Myocyte (in vitro differentiated cells): ENCODE data around the gene PABPC4L. TPM values are rescaled to one million over a fixed set of nuclear protein-coding genes. Genes with fewer than 3 reads are reported as not detected.
"Not testable (repeated sequence)": the region's sequence is repeated elsewhere in the genome, so short reads cannot be mapped to it uniquely, and the experiment has no call there.

Source experiments
- DNase-seq: peaks from one replicate; pipeline ENCODE4 v3.0.0-alpha.2; 2012; ENCODE audit warnings: low read depth
- polyA plus RNA-seq: library from polyadenylated mRNA; unstranded; fragments of >200 nt; gene quantifications from one replicate; pipeline ENCODE4 v1.2.1, GENCODE V29; 2012; ENCODE audit warnings: missing spikeins
- total RNA-seq: library from RNA; depleted of rRNA; stranded (reverse); fragments of >200 nt; gene quantifications from 2 replicates; pipeline ENCODE4 v1.2.3, GENCODE V29; 2014

PABPC4L gene
- 2.3 and 3.1 TPM in 2 replicates for total RNA-seq
- 0.34 TPM for polyA plus RNA-seq

GRCh38 chr4:134201216-134202161 is at the start of gene PABPC4L:
PABPC4L (minus strand) TSS chr4:134201789; CDS start chr4:134201019, 770 bp downstream.
- peak; percentile 74 for DNase-seq

GRCh38 chr4:134251322-134251721 is 49.7 kb upstream of the PABPC4L start:
- DNase-seq = no peak

GRCh38 chr4:134243742-134244713 is 42.4 kb upstream of the PABPC4L start:
- no peak for DNase-seq

GRCh38 chr4:134219043-134219442 is 17.5 kb upstream of the PABPC4L start:
- DNase-seq = no peak

GRCh38 chr4:134216411-134216810 is 14.8 kb upstream of the PABPC4L start:
- no peak for DNase-seq

GRCh38 chr4:134215620-134216344 is 14.2 kb upstream of the PABPC4L start:
- no peak for DNase-seq

GRCh38 chr4:134207955-134208354 is 6.4 kb upstream of the PABPC4L start:
- DNase-seq = not testable (repeated sequence)

- DNase-seq = peak; percentile 23
Measured at GRCh38 chr4:134202166-134202956, 772 bp upstream of the PABPC4L start.

- no peak for DNase-seq
Measured at GRCh38 chr4:134200811-134201215, 776 bp downstream of the PABPC4L start.

- DNase-seq = no peak
Measured at GRCh38 chr4:134189949-134190348, 11.6 kb downstream of the PABPC4L start.

GRCh38 chr4:134189480-134189879 is 12.1 kb downstream of the PABPC4L start:
- DNase-seq = no peak

- no peak for DNase-seq
Measured at GRCh38 chr4:134178706-134179105, 22.9 kb downstream of the PABPC4L start.

- DNase-seq = no peak
Measured at GRCh38 chr4:134174271-134174670, 27.3 kb downstream of the PABPC4L start.

GRCh38 chr4:134160211-134160610 is 41.4 kb downstream of the PABPC4L start:
- DNase-seq = no peak

GRCh38 chr4:134154097-134154496 is 47.5 kb downstream of the PABPC4L start:
- no peak for DNase-seq

- DNase-seq = no peak
Measured at GRCh38 chr4:134147941-134148340, 53.6 kb downstream of the PABPC4L start.
